Uterus (tissue), 4 donors: Measurements from ENCODE around the gene CDX2. TPM values are rescaled to one million over a fixed set of nuclear protein-coding genes. Genes with fewer than 3 reads are reported as not detected.

Source experiments
- DNase-seq, 2 donors: peaks; one replicate each; pipeline ENCODE4 v3.0.0-alpha.2; 2019 to 2020
- H3K27ac ChIP-seq, 2 donors: fragments of 200-600 bp; sonication (generic); 1 replicate in 1 of 2; 2 replicates in 1 of 2; pipeline ENCODE4 v1.5.1; 2016 to 2018
- H3K27me3 ChIP-seq, 2 donors: fragments of 200-600 bp; sonication (generic); one replicate each; pipeline ENCODE4 v1.5.1; 2018 to 2019; ENCODE audit warnings: control low read depth in 1 of 2
- H3K36me3 ChIP-seq, 2 donors: fragments of 200-600 bp; sonication (generic); one replicate each; pipeline ENCODE4 v1.5.1; 2019; ENCODE audit warnings: control low read depth in 1 of 2
- H3K4me1 ChIP-seq, 2 donors: fragments of 200-600 bp; sonication (generic); one replicate each; pipeline ENCODE4 v1.5.1; 2018 to 2019; ENCODE audit warnings: control low read depth in 1 of 2
- H3K4me3 ChIP-seq, 2 donors: fragments of 200-600 bp; sonication (generic); 1 replicate in 1 of 2; 2 replicates in 1 of 2; pipeline ENCODE4 v1.5.1; 2018 to 2019; ENCODE audit warnings: mild to moderate bottlenecking in 1 of 2
- H3K9me3 ChIP-seq, 2 donors: fragments of 200-600 bp; sonication (generic); one replicate each; pipeline ENCODE4 v1.5.1; 2019; ENCODE audit warnings: control low read depth in 1 of 2
- CTCF ChIP-seq, 4 experiments: fragments of 200-600 bp in 2 of 4; fragments of 450-650 bp in 2 of 4; sonication (generic) in 2 of 4; IDR thresholded peaks; one replicate each; pipeline ENCODE4 v1.5.1; 2016 to 2019; ENCODE audit warnings: antibody characterized with exemption in 4 of 4, mild to moderate bottlenecking in 2 of 4, moderate library complexity in 1 of 4
- POLR2A ChIP-seq, 2 donors: fragments of 450-650 bp; IDR thresholded peaks; one replicate each; pipeline ENCODE4 v1.6.1; 2016; ENCODE audit warnings: antibody characterized with exemption in 2 of 2, mild to moderate bottlenecking in 1 of 2, moderate library complexity in 1 of 2
- intact Hi-C: fragments of 100-400 bp; cut with DNase I; formaldehyde crosslinking; loops from one replicate; pipeline ENCODE4 v1.15.1; 2023; ENCODE audit warnings: low total_unique reads
- total RNA-seq, 4 donors: library from RNA; depleted of rRNA in 3 of 4; stranded (reverse); fragments of >200 nt in 3 of 4; gene quantifications; one replicate each; pipeline versions ENCODE4 v1.1.0 to v1.2.4, GENCODE V29; 2014 to 2023
- donor health status: DM: yes; HTN: yes; CAD: no.

Gene CDX2
- total RNA-seq, 4 donors from 2014 or later: 0.29 TPM; not detected in 3

GRCh38 chr13:28000567-28000966 is 31.5 kb upstream of the CDX2 start:
- intact Hi-C loops: no loop called here
- H3K27ac ChIP-seq: no peak overlapping the region
- no peaks in the 10 kb centered on the region for H3K36me3 ChIP-seq
- no peaks in the 10 kb centered on the region for H3K4me1 ChIP-seq
- no peak for DNase-seq
- no peaks in the 10 kb centered on the region for H3K27me3 ChIP-seq
- no peaks in the 10 kb centered on the region for H3K9me3 ChIP-seq
- H3K4me3 ChIP-seq: no peak overlapping the region
- TF ChIP-seq POLR2A (IDR thresholded peaks at IDR 0.05): no peak
- TF ChIP-seq CTCF (IDR thresholded peaks at IDR 0.05): no peak

GRCh38 chr13:27997904-27998522 is 28.9 kb upstream of the CDX2 start:
- Histone ChIP-seq H3K9me3 (no peaks in the 10 kb centered on the region), H3K27ac (no peak overlapping the region), H3K27me3 (no peaks in the 10 kb centered on the region), H3K4me1 (no peaks in the 10 kb centered on the region), H3K36me3 (no peaks in the 10 kb centered on the region), H3K4me3 (no peak overlapping the region)
- TF ChIP-seq CTCF (IDR thresholded peaks at IDR 0.05) (no peak), POLR2A (IDR thresholded peaks at IDR 0.05) (no peak)
- no peak for DNase-seq
- intact Hi-C loops: no loop called here

GRCh38 chr13:27991881-27992280 is 22.8 kb upstream of the CDX2 start:
- intact Hi-C loops: no loop called here
- no peaks in the 10 kb centered on the region for H3K36me3 ChIP-seq
- no peaks in the 10 kb centered on the region for H3K4me1 ChIP-seq
- TF ChIP-seq CTCF (IDR thresholded peaks at IDR 0.05) (no peak), POLR2A (IDR thresholded peaks at IDR 0.05) (no peak)
- no peak overlapping the region for H3K27ac ChIP-seq
- DNase-seq: no peak
- no peak overlapping the region for H3K4me3 ChIP-seq
- no peaks in the 10 kb centered on the region for H3K27me3 ChIP-seq
- no peaks in the 10 kb centered on the region for H3K9me3 ChIP-seq

GRCh38 chr13:27988520-27988919 is 19.4 kb upstream of the CDX2 start, which contains the start of gene URAD:
Gene URAD, minus strand, starts transcription at chr13:27988693. Its CDS starts 56 bp downstream, at chr13:27988637.
- no peak for TF ChIP-seq CTCF (IDR thresholded peaks at IDR 0.05)
- TF ChIP-seq POLR2A (IDR thresholded peaks at IDR 0.05): no peak
- no peak for DNase-seq
- intact Hi-C loops: loop anchor here (10.0 kb wide), 1 partner anchor 624 kb away; no protein-coding TSS in a partner anchor
- Histone ChIP-seq H3K27me3 (no peaks in the 10 kb centered on the region), H3K9me3 (no peaks in the 10 kb centered on the region), H3K4me1 (no peaks in the 10 kb centered on the region), H3K4me3 (no peak within 1 kb of the TSS), H3K27ac (no peak within 1 kb of the TSS), H3K36me3 (no peaks in the 10 kb centered on the region)

GRCh38 chr13:27985600-27985999 is 16.5 kb upstream of the CDX2 start:
- H3K36me3 ChIP-seq: no peaks in the 10 kb centered on the region
- DNase-seq: no peak
- H3K27me3 ChIP-seq: peaks cover 0 to 13% of the 10 kb centered on the region in 2 donors
- H3K4me3 ChIP-seq: no peak overlapping the region
- TF ChIP-seq POLR2A (IDR thresholded peaks at IDR 0.05) (no peak), CTCF (IDR thresholded peaks at IDR 0.05) (no peak)
- no peaks in the 10 kb centered on the region for H3K4me1 ChIP-seq
- no peak overlapping the region for H3K27ac ChIP-seq
- intact Hi-C loops: loop anchor here (10.0 kb wide), 1 partner anchor 621 kb away; no protein-coding TSS in a partner anchor
- H3K9me3 ChIP-seq: no peaks in the 10 kb centered on the region
